A549 (cell line): ENCODE data around the gene PNPLA8. TPM values are rescaled to one million over a fixed set of nuclear protein-coding genes. Genes with fewer than 3 reads are reported as not detected.

Experiments
- ATAC-seq, 2 experiments: fragments of 200-7000 bp in 1 of 2; fragments of >200 bp in 1 of 2; cut with Nextera tagmentation in 1 of 2; cut with Tn5 transposase in 1 of 2; 3 replicates each; pipeline versions ENCODE4 v1.8.0 to v1.9.1; 2018 to 2020; ENCODE audit warnings: mild to moderate bottlenecking in 1 of 2, moderate library complexity in 1 of 2
- CTCF ChIA-PET: fragments of 300-600 bp; sonication (Branson Sonifier 250); formaldehyde crosslinking; extraction: SDS; loops from one replicate; lab custom pipeline; 2021; ENCODE audit warnings: antibody characterized with exemption, inconsistent platforms; lab: Yijun Ruan, JAX
- POLR2A ChIA-PET: fragments of 350-600 bp; formaldehyde crosslinking; extraction: SDS; loops from one replicate; lab custom pipeline; 2021; ENCODE audit warnings: antibody characterized with exemption, inconsistent platforms; lab: Yijun Ruan, JAX
- DNase-seq, 2 experiments: peaks; one replicate each; pipeline versions ENCODE4 v3.0.0 to v3.0.0-alpha.2; 2011 to 2016; ENCODE audit warnings: low read depth in 1 of 2, low spot score in 1 of 2
- FAIRE-seq: peaks from 2 replicates; lab custom pipeline; 2011; peaks lifted over from hg19 to GRCh38; lab: Jason Lieb, UNC
- H3K27ac ChIP-seq, 2 experiments: fragments of >200 bp; sonication (Bioruptor Twin); formaldehyde crosslinking; 3 replicates each; pipeline ENCODE4 v1.5.1; 2016 to 2017
- H3K4me1 ChIP-seq: fragments of >200 bp; sonication (Bioruptor Twin); formaldehyde crosslinking; 3 replicates; pipeline ENCODE4 v1.6.1; 2016
- H3K4me2 ChIP-seq: fragments of >200 bp; sonication (Bioruptor Twin); formaldehyde crosslinking; 3 replicates; pipeline ENCODE4 v1.6.1; 2016
- H3K4me3 ChIP-seq: fragments of >200 bp; sonication (Bioruptor Twin); formaldehyde crosslinking; 3 replicates; pipeline ENCODE4 v1.5.1; 2016
- H3K9me3 ChIP-seq: fragments of >200 bp; sonication (Bioruptor Twin); formaldehyde crosslinking; 3 replicates; pipeline ENCODE4 v1.6.1; 2016
- BHLHE40 ChIP-seq: IDR thresholded peaks from 2 replicates; pipeline ENCODE4 v1.6.1; 2012; ENCODE audit warnings: low read depth, low read length, inconsistent platforms
- CBX2 ChIP-seq: fragments of 200-600 bp; sonication (generic); IDR thresholded peaks from 2 replicates; pipeline ENCODE4 v1.6.1; 2016; ENCODE audit warnings: low read depth, mild to moderate bottlenecking, borderline replicate concordance
- CEBPB ChIP-seq, 2 experiments: fragments of >200 bp in 1 of 2; sonication (Bioruptor Twin) in 1 of 2; formaldehyde crosslinking in 1 of 2; IDR thresholded peaks; 2 replicates each; pipeline ENCODE4 v1.6.1; 2012 to 2016
- EHF ChIP-seq: fragments of 250-450 bp; sonication (Bioruptor Pico); IDR thresholded peaks from 2 replicates; pipeline ENCODE4 v1.5.0; 2020; ENCODE audit warnings: mild to moderate bottlenecking
- EHMT2 ChIP-seq: fragments of 200-600 bp; sonication (generic); IDR thresholded peaks from 2 replicates; pipeline ENCODE4 v1.6.1; 2016; ENCODE audit warnings: antibody characterized with exemption, low read depth, mild to moderate bottlenecking, moderate library complexity
- EP300 ChIP-seq, 2 experiments: fragments of >200 bp; sonication (Bioruptor Twin); formaldehyde crosslinking; IDR thresholded peaks; 2 replicates in 1 of 2; 3 replicates in 1 of 2; pipeline ENCODE4 v1.6.1; 2016 to 2017
- FOSB ChIP-seq: fragments of 250-450 bp; sonication (Bioruptor Pico); IDR thresholded peaks from 2 replicates; pipeline ENCODE4 v1.5.0; 2020; ENCODE audit warnings: mild to moderate bottlenecking, moderate library complexity
- FOSL2 ChIP-seq, 2 experiments: fragments of 450-650 bp in 1 of 2; fragments of >200 bp in 1 of 2; sonication (Bioruptor Twin) in 1 of 2; formaldehyde crosslinking; IDR thresholded peaks; 2 replicates each; pipeline versions ENCODE4 v1.5.0 to v1.6.1; 2016 to 2020; ENCODE audit warnings: mild to moderate bottlenecking in 1 of 2, moderate library complexity in 1 of 2
- HOXB13 ChIP-seq: fragments of 250-450 bp; sonication (Bioruptor Pico); IDR thresholded peaks from 2 replicates; pipeline ENCODE4 v1.5.0; 2020; ENCODE audit warnings: low read depth, mild to moderate bottlenecking, moderate library complexity
- NR3C1 ChIP-seq: fragments of >200 bp; sonication (Bioruptor Twin); formaldehyde crosslinking; IDR thresholded peaks from 3 replicates; pipeline ENCODE4 v1.6.1; 2017
- POLR2A ChIP-seq: IDR thresholded peaks from 2 replicates; pipeline ENCODE4 v1.6.1; 2012; ENCODE audit warnings: mild to moderate bottlenecking, low read length
- RAD21 ChIP-seq, 2 experiments: fragments of >200 bp in 1 of 2; sonication (Bioruptor Twin) in 1 of 2; formaldehyde crosslinking in 1 of 2; IDR thresholded peaks in 1 of 2; conservative IDR thresholded peaks in 1 of 2; 2 replicates in 1 of 2; 3 replicates in 1 of 2; pipeline ENCODE4 v1.6.1; 2012 to 2018; ENCODE audit warnings: inconsistent platforms in 1 of 2
- RCOR1 ChIP-seq: fragments of 150-350 bp; IDR thresholded peaks from 2 replicates; pipeline ENCODE4 v1.6.1; 2014; ENCODE audit warnings: antibody characterized with exemption, low read length, low read depth
- SREBF2 ChIP-seq: fragments of 450-650 bp; IDR thresholded peaks from 2 replicates; pipeline ENCODE4 v1.6.1; 2014; ENCODE audit warnings: mild to moderate bottlenecking, moderate library complexity
- ZFP36 ChIP-seq: fragments of 450-650 bp; IDR thresholded peaks from 2 replicates; pipeline ENCODE4 v1.6.1; 2014; ENCODE audit warnings: borderline replicate concordance; ENCODE audit not compliant: partially characterized antibody
- ZNF302 ChIP-seq: fragments of 250-450 bp; sonication (Bioruptor Pico); IDR thresholded peaks from 2 replicates; pipeline ENCODE4 v1.9.0; 2021; ENCODE audit warnings: inconsistent platforms, mild to moderate bottlenecking, moderate library complexity
- ZSCAN20 ChIP-seq: fragments of 250-450 bp; sonication (Bioruptor Pico); IDR thresholded peaks from 2 replicates; pipeline ENCODE4 v1.8.0; 2022; ENCODE audit warnings: mild to moderate bottlenecking, moderate library complexity
- WGBS: methylation state at CpG from one replicate; pipeline ENCODE4 v1.1.6; 2017; ENCODE audit errors: missing lambda C conversion rate; 5-methylcytosine and 5-hydroxymethylcytosine counted together
- polyA plus RNA-seq, 4 experiments: library from polyadenylated mRNA; depleted of rRNA in 3 of 4; stranded (reverse); fragments of >200 nt; fragmentation: RNase III in 1 of 4; extraction: RNeasy Plus Mini Kit Qiagen cat#74134 plus additional on column Dnase treatment in 1 of 4; gene quantifications; 2 replicates in 3 of 4; 3 replicates in 1 of 4; pipeline ENCODE4 v1.2.3, GENCODE V29; 2011 to 2017
- TF ChIP-seq, protein P1 (sequence below): fragments of >200 bp; sonication (Bioruptor Twin); formaldehyde crosslinking; IDR thresholded peaks from 2 replicates; pipeline ENCODE4 v1.6.1; 2016
- TF ChIP-seq, protein P2 (sequence below): fragments of 250-450 bp; sonication (Bioruptor Pico); IDR thresholded peaks from 2 replicates; pipeline ENCODE4 v1.5.0; 2020; ENCODE audit warnings: low read depth, mild to moderate bottlenecking, moderate library complexity
- TF ChIP-seq, protein P3 (sequence below): fragments of >200 bp; sonication (Bioruptor Twin); formaldehyde crosslinking; IDR thresholded peaks from 3 replicates; pipeline ENCODE4 v1.5.1; 2016
- TF ChIP-seq, protein P4 (sequence below): IDR thresholded peaks from 2 replicates; pipeline ENCODE4 v1.6.1; 2012; ENCODE audit warnings: low read depth, borderline replicate concordance
- TF ChIP-seq, protein P5 (sequence below): IDR thresholded peaks from 2 replicates; pipeline ENCODE4 v1.6.1; 2012

Gene PNPLA8
- polyA plus RNA-seq, 2 of the 4 experiments (the other 2 are of a cell fraction), result 16.1 to 29.6 TPM

DNA sequence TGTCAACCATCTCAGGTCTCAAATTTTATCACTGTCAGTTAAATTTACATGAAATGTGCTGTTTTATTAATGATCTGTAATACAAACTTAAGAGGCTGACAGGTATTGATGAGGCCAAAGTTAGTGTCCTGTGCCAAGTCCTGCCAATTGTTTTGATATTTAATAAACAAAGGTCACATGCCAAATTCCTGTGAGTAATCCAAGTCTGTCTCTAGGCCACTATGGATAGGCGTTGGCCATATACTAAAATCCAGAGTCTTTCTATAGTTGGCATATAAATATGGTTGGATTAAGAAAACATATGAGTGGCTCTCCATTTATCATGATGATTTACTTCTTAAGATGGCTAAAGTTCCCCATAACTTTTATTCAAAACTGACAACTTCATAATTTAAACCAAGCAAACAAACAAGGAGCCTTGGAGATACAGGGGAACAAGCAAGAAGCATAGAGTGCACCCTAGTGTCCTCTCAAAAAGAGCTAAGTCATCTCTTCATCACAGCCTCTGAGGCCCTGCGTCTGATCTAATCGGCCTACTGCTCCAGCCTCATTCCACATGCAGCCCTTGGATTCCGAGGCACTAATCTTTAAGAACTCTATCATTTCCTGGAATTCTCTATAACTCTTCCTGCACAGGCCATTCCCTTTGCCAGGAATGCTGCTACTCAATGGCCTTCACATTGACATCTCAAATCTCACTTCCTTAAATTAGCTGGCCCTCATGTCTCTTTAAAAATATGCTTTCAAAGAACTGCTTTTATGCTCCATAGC is 37.0 kb downstream of the PNPLA8 start:
- DNase-seq (peak in 1 of 2 experiments; percentile 32), FAIRE-seq (no peak)
- CTCF ChIA-PET, result interaction anchor here (1.0 kb wide), 2 partner anchors 10 to 24 kb away, joined by 3 read pairs; no protein-coding TSS in a partner anchor
- Histone ChIP-seq H3K4me2 (no peak overlapping the region), H3K4me1 (peaks cover 5% of the 10 kb centered on the region; the same call in 1 of the 3 replicates), H3K4me3 (no peak overlapping the region), H3K27ac (no peak overlapping the region), H3K9me3 (no peaks in the 10 kb centered on the region)
- 85% methylated on average over 4 of the region's 4 CpGs for WGBS
- peak in 1 of 2 experiments; percentile 17; a peak in 1 of 5 replicates for TF ChIP-seq RAD21 (conservative IDR thresholded peaks at IDR 0.05 in 1 of 2, IDR thresholded peaks at IDR 0.05 in 1 of 2)
- no peak for TF ChIP-seq SREBF2
- TF ChIP-seq, all 56 proteins: peak for 1
- POLR2A ChIA-PET, result no interaction called here
- peak; percentile 47 to 74; a peak in 4 of 6 replicates for ATAC-seq

DNA sequence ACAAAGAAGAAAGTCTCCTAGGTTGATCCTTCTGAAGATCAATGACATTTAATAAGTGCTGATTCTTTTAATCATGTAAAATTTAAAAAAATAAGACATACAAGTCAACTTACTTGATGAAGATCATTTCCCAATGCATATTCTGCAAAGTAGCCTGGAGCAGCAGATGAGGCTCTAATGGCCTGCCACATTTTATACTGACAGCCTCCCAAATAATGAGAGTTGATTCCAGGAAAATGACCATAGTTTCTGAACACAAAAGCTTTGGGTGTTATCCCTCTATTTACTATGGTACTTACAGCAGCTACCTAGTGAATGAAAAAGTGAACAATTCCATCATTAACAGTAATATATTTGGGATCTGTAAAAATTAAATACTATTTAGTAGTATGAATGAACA is 38.3 kb downstream of the PNPLA8 start:
- no peak overlapping the region for H3K4me2 ChIP-seq
- CTCF ChIA-PET, result interaction anchor here (0.8 to 1.9 kb wide), 3 partner anchors 8 to 342 kb away, joined by 3 to 8 read pairs (median 3); no protein-coding TSS in a partner anchor

DNA sequence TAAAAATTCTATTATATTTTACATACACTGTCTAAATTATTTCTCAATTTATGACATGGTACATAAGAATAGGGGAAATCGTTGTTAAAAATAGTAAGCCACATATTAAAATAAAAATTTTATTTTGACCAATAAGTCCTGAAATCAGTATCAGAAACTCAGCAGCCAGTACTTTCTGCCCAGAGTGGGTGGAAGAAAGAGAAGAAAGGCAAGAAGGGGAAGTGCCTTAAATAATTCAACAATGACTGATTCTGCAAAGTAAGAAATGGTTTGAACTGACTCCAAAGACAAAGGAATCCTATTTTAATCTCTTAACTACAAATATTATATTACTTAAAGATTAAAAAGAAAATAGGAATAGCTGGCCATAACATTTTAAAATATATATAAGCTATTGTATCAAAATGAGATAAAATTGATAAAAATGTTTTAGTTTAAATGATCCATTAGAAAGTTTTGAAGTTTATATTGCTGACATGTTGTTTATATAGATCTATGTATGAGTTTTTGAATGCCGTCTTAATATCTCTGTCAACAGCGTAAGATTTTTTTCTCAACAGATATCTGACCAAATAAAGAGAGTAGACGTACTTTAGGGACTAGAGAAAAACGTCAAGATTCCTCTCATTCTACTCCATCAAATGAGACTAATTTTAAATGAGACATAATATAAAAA is 39.5 kb downstream of the PNPLA8 start:
- no peak for ATAC-seq
- peaks cover 5% of the 10 kb centered on the region; the same call in 1 of the 3 replicates for H3K4me1 ChIP-seq
- ChIA-PET POLR2A (no interaction called here), CTCF (interaction anchor here (1.2 to 1.9 kb wide), 2 partner anchors 10 to 341 kb away, joined by 3 to 8 read pairs; no protein-coding TSS in a partner anchor)
- no peak overlapping the region for H3K27ac ChIP-seq
- no peak for DNase-seq
- no peak overlapping the region for H3K4me2 ChIP-seq
- H3K4me3 ChIP-seq, result no peak overlapping the region
- FAIRE-seq, result no peak
- H3K9me3 ChIP-seq, result no peaks in the 10 kb centered on the region
- 67% methylated on average over 5 of the region's 5 CpGs for WGBS
- TF ChIP-seq FOSL2 (IDR thresholded peaks at IDR 0.05) (no peak), FOSL2 (CRISPR knock-in tag; IDR thresholded peaks at IDR 0.05) (no peak), BHLHE40 (no peak), EHF (CRISPR knock-in tag) (no peak), HOXB13 (CRISPR knock-in tag) (no peak)
- TF ChIP-seq, protein P1, sequence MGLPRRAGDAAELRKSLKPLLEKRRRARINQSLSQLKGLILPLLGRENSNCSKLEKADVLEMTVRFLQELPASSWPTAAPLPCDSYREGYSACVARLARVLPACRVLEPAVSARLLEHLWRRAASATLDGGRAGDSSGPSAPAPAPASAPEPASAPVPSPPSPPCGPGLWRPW, result no peak
- TF ChIP-seq, all 56 proteins: peak for 0

More for the DNA sequence above, 38.3 kb downstream of the PNPLA8 start:
- no peak for DNase-seq
- H3K27ac ChIP-seq, result no peak overlapping the region
- H3K4me1 ChIP-seq, result peaks cover 5% of the 10 kb centered on the region; the same call in 1 of the 3 replicates
- no peak for ATAC-seq
- POLR2A ChIA-PET, result no interaction called here
- H3K4me3 ChIP-seq, result no peak overlapping the region
- H3K9me3 ChIP-seq, result no peaks in the 10 kb centered on the region
- TF ChIP-seq ZFP36, result no peak
- TF ChIP-seq EP300 (IDR thresholded peaks at IDR 0.05), result no peak
- TF ChIP-seq ZNF302 (CRISPR knock-in tag), result no peak
- no peak for TF ChIP-seq BHLHE40
- no peak for TF ChIP-seq POLR2A
- TF ChIP-seq, protein P1, result no peak
- TF ChIP-seq, protein P2, sequence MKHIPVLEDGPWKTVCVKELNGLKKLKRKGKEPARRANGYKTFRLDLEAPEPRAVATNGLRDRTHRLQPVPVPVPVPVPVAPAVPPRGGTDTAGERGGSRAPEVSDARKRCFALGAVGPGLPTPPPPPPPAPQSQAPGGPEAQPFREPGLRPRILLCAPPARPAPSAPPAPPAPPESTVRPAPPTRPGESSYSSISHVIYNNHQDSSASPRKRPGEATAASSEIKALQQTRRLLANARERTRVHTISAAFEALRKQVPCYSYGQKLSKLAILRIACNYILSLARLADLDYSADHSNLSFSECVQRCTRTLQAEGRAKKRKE, result no peak
- no peak for FAIRE-seq

DNA sequence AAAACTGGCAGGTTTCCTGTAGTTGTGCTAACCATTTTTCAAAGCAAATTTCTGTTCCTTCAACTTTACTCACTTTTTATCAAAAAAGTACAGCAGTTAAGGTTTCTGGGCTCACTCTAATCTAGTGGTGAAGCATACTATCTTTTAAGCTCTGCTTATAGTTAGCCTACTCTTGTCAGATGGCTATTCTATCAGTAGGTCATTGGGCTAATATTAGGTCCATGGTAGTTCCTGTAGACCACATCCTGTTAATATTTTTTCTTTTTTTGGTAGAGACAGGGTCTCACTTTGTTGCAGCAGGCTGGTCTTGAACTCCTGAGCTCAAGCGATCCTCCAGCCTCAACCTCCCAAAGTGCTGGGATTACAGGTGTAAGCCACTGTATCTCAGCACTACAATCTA is 41.8 kb downstream of the PNPLA8 start:
- no peak overlapping the region for H3K4me3 ChIP-seq
- DNase-seq, result no peak
- no peaks in the 10 kb centered on the region for H3K9me3 ChIP-seq
- no peak overlapping the region for H3K27ac ChIP-seq
- FAIRE-seq, result no peak
- CTCF ChIA-PET, result interaction anchor here (1.8 kb wide), 1 partner anchor 13 kb away, joined by 7 read pairs; no protein-coding TSS in a partner anchor
- ATAC-seq, result no peak
- WGBS, result no CpG with 5 or more reads among the region's 1 CpG
- no peak overlapping the region for H3K4me2 ChIP-seq
- POLR2A ChIA-PET, result no interaction called here
- peaks cover 3% of the 10 kb centered on the region; the same call in 1 of the 3 replicates for H3K4me1 ChIP-seq
- TF ChIP-seq SREBF2 (no peak), HOXB13 (CRISPR knock-in tag) (no peak), ZSCAN20 (CRISPR knock-in tag) (no peak), EHMT2 (no peak), FOSB (CRISPR knock-in tag) (no peak), CEBPB (IDR thresholded peaks at IDR 0.05) (no peak), RCOR1 (no peak), CBX2 (no peak), NR3C1 (no peak)
- TF ChIP-seq, protein P3, sequence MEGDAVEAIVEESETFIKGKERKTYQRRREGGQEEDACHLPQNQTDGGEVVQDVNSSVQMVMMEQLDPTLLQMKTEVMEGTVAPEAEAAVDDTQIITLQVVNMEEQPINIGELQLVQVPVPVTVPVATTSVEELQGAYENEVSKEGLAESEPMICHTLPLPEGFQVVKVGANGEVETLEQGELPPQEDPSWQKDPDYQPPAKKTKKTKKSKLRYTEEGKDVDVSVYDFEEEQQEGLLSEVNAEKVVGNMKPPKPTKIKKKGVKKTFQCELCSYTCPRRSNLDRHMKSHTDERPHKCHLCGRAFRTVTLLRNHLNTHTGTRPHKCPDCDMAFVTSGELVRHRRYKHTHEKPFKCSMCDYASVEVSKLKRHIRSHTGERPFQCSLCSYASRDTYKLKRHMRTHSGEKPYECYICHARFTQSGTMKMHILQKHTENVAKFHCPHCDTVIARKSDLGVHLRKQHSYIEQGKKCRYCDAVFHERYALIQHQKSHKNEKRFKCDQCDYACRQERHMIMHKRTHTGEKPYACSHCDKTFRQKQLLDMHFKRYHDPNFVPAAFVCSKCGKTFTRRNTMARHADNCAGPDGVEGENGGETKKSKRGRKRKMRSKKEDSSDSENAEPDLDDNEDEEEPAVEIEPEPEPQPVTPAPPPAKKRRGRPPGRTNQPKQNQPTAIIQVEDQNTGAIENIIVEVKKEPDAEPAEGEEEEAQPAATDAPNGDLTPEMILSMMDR, result no peak
- TF ChIP-seq, protein P1, result no peak
- TF ChIP-seq, protein P4, sequence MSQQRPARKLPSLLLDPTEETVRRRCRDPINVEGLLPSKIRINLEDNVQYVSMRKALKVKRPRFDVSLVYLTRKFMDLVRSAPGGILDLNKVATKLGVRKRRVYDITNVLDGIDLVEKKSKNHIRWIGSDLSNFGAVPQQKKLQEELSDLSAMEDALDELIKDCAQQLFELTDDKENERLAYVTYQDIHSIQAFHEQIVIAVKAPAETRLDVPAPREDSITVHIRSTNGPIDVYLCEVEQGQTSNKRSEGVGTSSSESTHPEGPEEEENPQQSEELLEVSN, result no peak
- TF ChIP-seq, protein P5, sequence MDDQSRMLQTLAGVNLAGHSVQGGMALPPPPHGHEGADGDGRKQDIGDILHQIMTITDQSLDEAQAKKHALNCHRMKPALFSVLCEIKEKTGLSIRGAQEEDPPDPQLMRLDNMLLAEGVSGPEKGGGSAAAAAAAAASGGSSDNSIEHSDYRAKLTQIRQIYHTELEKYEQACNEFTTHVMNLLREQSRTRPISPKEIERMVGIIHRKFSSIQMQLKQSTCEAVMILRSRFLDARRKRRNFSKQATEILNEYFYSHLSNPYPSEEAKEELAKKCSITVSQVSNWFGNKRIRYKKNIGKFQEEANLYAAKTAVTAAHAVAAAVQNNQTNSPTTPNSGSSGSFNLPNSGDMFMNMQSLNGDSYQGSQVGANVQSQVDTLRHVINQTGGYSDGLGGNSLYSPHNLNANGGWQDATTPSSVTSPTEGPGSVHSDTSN, result no peak
